RKO (cell line): ENCODE measurements around the gene MYH16.
"Not testable (repeated sequence)": the region's sequence is repeated elsewhere in the genome, so short reads cannot be mapped to it uniquely, and the experiment has no call there.

Source experiments
- DNase-seq: peaks from one replicate; pipeline ENCODE4 v3.0.0-alpha.2; 2016; ENCODE audit warnings: low spot score

Gene MYH16

DNA sequence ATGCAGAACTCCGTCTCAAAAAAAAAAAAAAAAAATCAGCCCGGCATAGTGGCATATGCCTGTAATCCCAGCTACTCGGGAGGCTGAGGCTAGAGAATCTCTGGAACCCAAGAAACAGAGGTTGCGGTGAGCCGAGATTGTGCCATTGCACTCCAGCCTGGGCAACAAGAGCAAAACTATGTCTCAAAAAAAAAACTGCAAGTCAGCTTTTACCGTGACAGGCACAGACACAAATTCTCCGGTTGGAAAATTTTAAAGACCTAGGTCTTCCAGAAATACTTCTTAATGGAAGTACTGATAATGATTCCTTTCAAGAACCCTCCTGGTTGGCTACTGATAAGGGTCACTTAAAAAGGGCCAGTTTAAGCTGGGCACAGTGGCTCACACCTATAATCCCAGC is 82.5 kb downstream of the MYH16 start:
- no peak for DNase-seq

DNA sequence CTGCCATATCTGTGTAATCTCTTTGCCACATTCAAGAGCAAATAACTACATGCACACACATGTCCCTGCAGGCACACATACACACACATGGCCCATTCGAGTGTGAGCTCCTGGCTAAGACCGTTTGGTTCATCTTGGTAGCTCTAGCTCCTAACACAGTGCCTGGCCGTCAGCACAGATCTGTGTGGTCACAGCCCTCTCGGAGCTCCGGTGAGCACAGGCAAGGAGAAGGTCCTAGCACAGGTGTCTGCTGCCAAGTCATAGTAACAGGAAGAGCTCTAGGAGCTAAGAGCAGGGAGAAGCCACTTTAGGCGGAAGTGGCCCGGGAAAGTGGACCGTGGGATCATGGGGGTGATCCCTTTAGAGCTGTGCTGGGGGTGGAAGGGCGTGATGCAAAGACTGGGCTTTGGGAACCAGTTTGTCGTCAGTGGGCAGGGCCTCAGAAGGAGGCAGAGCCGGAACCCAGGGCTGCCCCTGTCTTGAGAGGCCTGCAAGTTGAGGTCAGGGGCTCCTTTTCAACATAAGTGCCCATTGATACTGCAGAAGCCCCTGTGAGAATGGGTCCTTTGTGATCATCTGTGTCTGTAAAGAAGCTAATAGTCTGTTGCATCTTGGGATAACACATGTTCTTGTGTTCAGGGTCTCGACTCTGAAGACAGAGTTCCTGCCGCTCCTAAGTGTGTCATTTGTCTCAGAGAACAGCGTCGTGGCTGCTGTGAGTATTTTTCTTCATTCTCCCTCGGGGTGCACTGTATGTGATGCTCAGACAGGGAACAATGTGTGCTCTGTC is 85.3 kb downstream of the MYH16 start:
- no peak for DNase-seq

DNA sequence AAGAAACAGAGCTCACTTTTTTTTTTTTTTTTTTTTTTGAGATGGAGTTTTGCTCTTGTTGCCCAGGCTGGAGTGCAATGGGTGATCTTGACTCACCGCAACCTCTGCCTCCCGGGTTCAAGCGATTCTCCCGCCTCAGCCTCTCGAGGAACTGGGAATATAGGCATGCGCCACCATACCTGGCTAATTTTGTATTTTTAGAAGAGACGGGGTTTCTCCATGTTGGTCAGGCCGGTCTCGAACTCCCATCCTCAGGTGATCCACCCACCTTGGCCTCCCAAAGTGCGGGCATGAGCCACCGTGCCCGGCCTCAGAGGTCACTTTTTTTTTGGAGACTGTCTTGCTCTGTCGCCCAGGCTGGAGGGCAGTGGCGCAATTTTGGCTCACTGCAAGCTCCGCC is 85.9 kb downstream of the MYH16 start:
- DNase-seq, result not testable (repeated sequence)

DNA sequence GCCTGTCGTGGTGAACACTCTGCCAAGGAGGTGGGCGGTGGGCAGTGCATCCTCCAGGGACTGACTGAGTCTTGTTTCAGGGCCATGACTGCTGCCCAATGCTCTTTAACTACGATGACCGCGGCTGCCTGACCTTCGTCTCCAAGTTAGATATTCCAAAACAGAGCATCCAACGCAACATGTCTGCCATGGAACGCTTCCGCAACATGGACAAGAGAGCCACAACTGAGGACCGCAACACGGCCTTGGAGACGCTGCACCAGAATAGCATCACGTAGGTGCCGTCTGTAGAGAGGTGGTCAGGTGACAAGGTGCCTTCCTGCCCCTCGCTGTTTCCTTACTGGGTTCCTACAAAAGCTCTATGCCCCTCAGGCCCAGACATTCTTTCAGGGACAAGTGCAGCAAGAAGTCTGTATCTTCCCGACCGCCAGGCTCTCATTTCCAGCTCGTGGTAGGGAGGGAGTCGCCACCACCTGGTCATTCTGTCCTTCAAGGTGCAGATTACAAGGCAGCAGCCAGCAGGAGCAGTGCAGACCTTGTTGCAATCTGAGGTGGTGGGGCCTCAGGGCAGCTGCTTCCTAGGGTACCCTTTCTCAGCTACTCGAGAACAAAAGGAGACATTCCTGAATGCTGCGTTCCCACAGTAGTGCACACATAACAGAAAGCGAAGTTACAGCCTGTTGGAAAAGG is 87.0 kb downstream of the MYH16 start:
- DNase-seq, result no peak
